ENCODE data around the gene DKK2.

GRCh38 chr4:107044170-107044569 is 8.1 kb upstream of the DKK2 start:
- TF ChIP-seq CTCF (IDR thresholded peaks at IDR 0.05): peak; percentile 51
- TF ChIP-seq ELF1 (IDR thresholded peaks at IDR 0.05): no peak
- TF ChIP-seq YY1 (IDR thresholded peaks at IDR 0.05; ENCODE audit: low read depth): no peak
- no peak for TF ChIP-seq EZH2phosphoT487 (IDR thresholded peaks at IDR 0.05; ENCODE audit: borderline replicate concordance, low read depth)
- no peak for TF ChIP-seq FOSL2 (IDR thresholded peaks at IDR 0.05; ENCODE audit: borderline replicate concordance, low read depth)
- no peak for TF ChIP-seq RCOR1 (IDR thresholded peaks at IDR 0.05; ENCODE audit: low read length)
- TF ChIP-seq GABPA (IDR thresholded peaks at IDR 0.05; ENCODE audit: low read depth): no peak
- TF ChIP-seq USF2 (IDR thresholded peaks at IDR 0.05; ENCODE audit: borderline replicate concordance, low read depth, low read length): no peak
- TF ChIP-seq, protein P1, sequence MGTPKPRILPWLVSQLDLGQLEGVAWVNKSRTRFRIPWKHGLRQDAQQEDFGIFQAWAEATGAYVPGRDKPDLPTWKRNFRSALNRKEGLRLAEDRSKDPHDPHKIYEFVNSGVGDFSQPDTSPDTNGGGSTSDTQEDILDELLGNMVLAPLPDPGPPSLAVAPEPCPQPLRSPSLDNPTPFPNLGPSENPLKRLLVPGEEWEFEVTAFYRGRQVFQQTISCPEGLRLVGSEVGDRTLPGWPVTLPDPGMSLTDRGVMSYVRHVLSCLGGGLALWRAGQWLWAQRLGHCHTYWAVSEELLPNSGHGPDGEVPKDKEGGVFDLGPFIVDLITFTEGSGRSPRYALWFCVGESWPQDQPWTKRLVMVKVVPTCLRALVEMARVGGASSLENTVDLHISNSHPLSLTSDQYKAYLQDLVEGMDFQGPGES (IDR thresholded peaks at IDR 0.05; ENCODE audit: low read depth, low read length): no peak
- no peak for TF ChIP-seq MXI1 (IDR thresholded peaks at IDR 0.05; ENCODE audit: low read depth, low read length)
- TF ChIP-seq USF1 (IDR thresholded peaks at IDR 0.05; ENCODE audit: borderline replicate concordance, low read depth): no peak
- TF ChIP-seq NFIC (IDR thresholded peaks at IDR 0.05; ENCODE audit: borderline replicate concordance): no peak
- TF ChIP-seq PBX3 (IDR thresholded peaks at IDR 0.05): no peak
- TF ChIP-seq TAF1 (IDR thresholded peaks at IDR 0.05; ENCODE audit: borderline replicate concordance, low read depth, low read length): no peak
